Measurements from ENCODE around the gene LRMDA. TPM values are rescaled to one million over a fixed set of nuclear protein-coding genes. Genes with fewer than 3 reads are reported as not detected.

Gene LRMDA
- total RNA-seq, 1 donor from 2014 or later, result 5.2 TPM

DNA sequence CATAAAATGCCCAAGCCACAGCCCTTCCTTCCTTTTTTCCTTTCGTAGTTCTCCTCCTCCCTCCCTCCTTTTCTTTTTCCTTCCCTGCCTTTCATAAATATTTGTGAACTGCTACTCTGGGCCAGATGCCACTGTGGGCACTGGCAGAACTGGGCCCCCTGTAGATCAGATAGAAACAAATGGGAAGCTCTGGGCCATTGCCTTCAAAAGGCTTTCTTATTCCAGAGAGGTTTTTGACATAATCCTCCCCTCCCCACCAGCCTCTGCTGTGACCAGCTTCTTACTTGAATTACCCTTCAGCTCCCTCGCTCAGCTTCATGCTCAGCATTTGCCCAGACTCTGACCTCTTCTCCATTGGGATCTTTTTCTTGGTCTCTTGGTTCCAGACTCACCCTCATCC lies 886.8 kb downstream of the LRMDA start:
- H2AFZ ChIP-seq (replicated peaks), result peak overlapping the region; percentile 22
- no peaks in the 10 kb centered on the region for H3K36me3 ChIP-seq
- H3K4me2 ChIP-seq, result no peak overlapping the region
- peaks cover 5% of the 10 kb centered on the region for H3K4me1 ChIP-seq
- H3F3A ChIP-seq (ENCODE audit: low read depth), result peaks cover 5% of the 10 kb centered on the region
- Mint-ChIP-seq H3K27me3 (ENCODE audit: insufficient read depth, low read depth) (peaks cover 6% of the 10 kb centered on the region), H3K27ac (peak overlapping the region; percentile 6), H3K9me3 (peaks cover 23% of the 10 kb centered on the region), H3K36me3 (peaks cover 6% of the 10 kb centered on the region), H3K4me3 (no peak overlapping the region), H3K4me1 (peaks cover 24% of the 10 kb centered on the region)
- no peak overlapping the region for H3K27ac ChIP-seq
- H3K79me2 ChIP-seq (ENCODE audit: low read depth), result no peaks in the 10 kb centered on the region
- no peak for DNase-seq (ENCODE audit: low spot score)
- no peaks in the 10 kb centered on the region for H3K9me3 ChIP-seq (ENCODE audit: low read depth)
- H3K27me3 ChIP-seq, result no peaks in the 10 kb centered on the region
- H3K4me3 ChIP-seq, result no peak overlapping the region
- H3K9ac ChIP-seq, result no peak overlapping the region
- no peak for TF ChIP-seq EZH2phosphoT487 (IDR thresholded peaks at IDR 0.05)
- no peaks in the 10 kb centered on the region for H4K20me1 ChIP-seq (ENCODE audit: low read depth)

DNA sequence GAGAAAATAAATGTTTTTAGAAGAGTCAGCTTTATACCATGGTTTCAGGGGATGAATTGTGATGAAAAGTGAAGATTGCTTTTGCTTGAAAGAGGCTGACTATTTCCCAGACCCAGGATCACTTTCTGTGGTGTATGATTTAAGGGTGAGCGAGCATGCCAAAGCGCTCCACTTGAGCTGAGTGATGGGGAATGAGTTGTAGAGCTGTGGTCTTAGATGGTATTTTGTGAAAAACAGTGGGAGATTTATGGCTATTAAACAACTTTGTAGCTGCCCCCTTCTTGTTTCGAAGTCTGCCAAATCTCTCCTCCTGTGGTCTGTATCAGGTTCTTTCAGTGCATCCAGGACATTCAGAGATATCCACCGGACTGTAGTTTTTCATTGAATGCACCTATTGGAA lies 888.2 kb downstream of the LRMDA start:
- Histone ChIP-seq H3K9ac (no peak overlapping the region), H3F3A (ENCODE audit: low read depth) (peaks cover 5% of the 10 kb centered on the region), H3K9me3 (ENCODE audit: low read depth) (no peaks in the 10 kb centered on the region), H4K20me1 (ENCODE audit: low read depth) (no peaks in the 10 kb centered on the region), H2AFZ (replicated peaks) (no peak overlapping the region), H3K4me2 (no peak overlapping the region), H3K4me1 (peaks cover 5% of the 10 kb centered on the region), H3K79me2 (ENCODE audit: low read depth) (no peaks in the 10 kb centered on the region), H3K4me3 (no peak overlapping the region), H3K27ac (no peak overlapping the region), H3K27me3 (no peaks in the 10 kb centered on the region), H3K36me3 (no peaks in the 10 kb centered on the region)
- TF ChIP-seq EZH2 (IDR thresholded peaks at IDR 0.05), result no peak
- no peak for TF ChIP-seq EZH2phosphoT487 (IDR thresholded peaks at IDR 0.05)
- TF ChIP-seq CTCF (IDR thresholded peaks at IDR 0.05), result no peak
- Mint-ChIP-seq H3K9me3 (peaks cover 23% of the 10 kb centered on the region), H3K4me3 (peak overlapping the region; percentile 7), H3K27ac (peak overlapping the region; percentile 38), H3K36me3 (peaks cover 6% of the 10 kb centered on the region), H3K4me1 (peaks cover 31% of the 10 kb centered on the region), H3K27me3 (ENCODE audit: insufficient read depth, low read depth) (peaks cover 9% of the 10 kb centered on the region)
- DNase-seq (ENCODE audit: low spot score), result no peak

- Mint-ChIP-seq H3K4me3 (no peak overlapping the region), H3K9me3 (peaks cover under 1% of the 10 kb centered on the region), H3K36me3 (no peaks in the 10 kb centered on the region), H3K27me3 (ENCODE audit: insufficient read depth, low read depth) (peaks cover 5% of the 10 kb centered on the region), H3K27ac (peak overlapping the region; percentile 12), H3K4me1 (peaks cover 24% of the 10 kb centered on the region)
- no peaks in the 10 kb centered on the region for H3K36me3 ChIP-seq
- H3K4me2 ChIP-seq, result no peak overlapping the region
- H3K9me3 ChIP-seq (ENCODE audit: low read depth), result no peaks in the 10 kb centered on the region
- no peaks in the 10 kb centered on the region for H3K27me3 ChIP-seq
- no peaks in the 10 kb centered on the region for H3K4me1 ChIP-seq
- H3K27ac ChIP-seq, result no peak overlapping the region
- H3K79me2 ChIP-seq (ENCODE audit: low read depth), result no peaks in the 10 kb centered on the region
- H3K4me3 ChIP-seq, result no peak overlapping the region
- H3K9ac ChIP-seq, result no peak overlapping the region
- no peak overlapping the region for H2AFZ ChIP-seq (replicated peaks)
- DNase-seq (ENCODE audit: low spot score), result no peak
- TF ChIP-seq EZH2phosphoT487 (IDR thresholded peaks at IDR 0.05), result no peak
- no peak for TF ChIP-seq EZH2 (IDR thresholded peaks at IDR 0.05)
- no peak for TF ChIP-seq CTCF (IDR thresholded peaks at IDR 0.05)
- no peaks in the 10 kb centered on the region for H4K20me1 ChIP-seq (ENCODE audit: low read depth)
- H3F3A ChIP-seq (ENCODE audit: low read depth), result no peaks in the 10 kb centered on the region
Observed at GRCh38 chr10:76324283-76324682, 892.9 kb downstream of the LRMDA start.

DNA sequence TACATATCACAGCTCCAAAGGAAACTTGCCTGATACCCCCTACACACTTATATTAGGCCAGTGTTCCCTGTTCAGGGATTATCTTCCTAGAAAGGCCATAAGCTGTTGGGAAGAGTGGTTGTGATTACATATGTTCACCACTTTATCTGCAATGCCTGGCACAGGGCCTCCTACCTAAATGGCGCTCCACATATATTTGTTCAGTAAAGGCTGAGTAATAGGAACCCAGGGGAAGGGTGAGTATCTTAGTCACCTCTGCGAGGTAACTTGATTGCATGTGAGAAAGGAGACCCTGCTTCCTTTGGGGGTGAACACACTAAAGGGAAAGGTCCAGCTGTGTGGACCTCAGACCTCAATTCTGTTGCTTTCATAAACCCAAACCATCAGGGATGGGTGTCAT lies 896.0 kb downstream of the LRMDA start:
- TF ChIP-seq EZH2 (IDR thresholded peaks at IDR 0.05), result no peak
- TF ChIP-seq CTCF (IDR thresholded peaks at IDR 0.05), result no peak
- no peak for TF ChIP-seq EZH2phosphoT487 (IDR thresholded peaks at IDR 0.05)
- Histone ChIP-seq H3K27me3 (no peaks in the 10 kb centered on the region), H3K27ac (no peak overlapping the region), H2AFZ (replicated peaks) (no peak overlapping the region), H3K9me3 (ENCODE audit: low read depth) (no peaks in the 10 kb centered on the region), H3K4me2 (no peak overlapping the region), H3K4me1 (no peaks in the 10 kb centered on the region), H4K20me1 (ENCODE audit: low read depth) (no peaks in the 10 kb centered on the region), H3K9ac (no peak overlapping the region), H3K79me2 (ENCODE audit: low read depth) (no peaks in the 10 kb centered on the region), H3F3A (ENCODE audit: low read depth) (no peaks in the 10 kb centered on the region), H3K36me3 (no peaks in the 10 kb centered on the region), H3K4me3 (no peak overlapping the region)
- peaks cover 8% of the 10 kb centered on the region for H3K27me3 Mint-ChIP-seq (ENCODE audit: insufficient read depth, low read depth)
- no peak for DNase-seq (ENCODE audit: low spot score)
- H3K9me3 Mint-ChIP-seq, result no peaks in the 10 kb centered on the region
- H3K4me3 Mint-ChIP-seq, result no peak overlapping the region
- H3K4me1 Mint-ChIP-seq, result peaks cover 10% of the 10 kb centered on the region
- no peaks in the 10 kb centered on the region for H3K36me3 Mint-ChIP-seq
- H3K27ac Mint-ChIP-seq, result no peak overlapping the region

All from neural progenitor cell (in vitro differentiated cells).